Activated T-helper 9 cell treated with anti-CD3 and anti-CD28 coated beads, Interleukin-2, amount 50 U/mL, for 16 hours (primary cell): ENCODE data around the gene TOMM40.
"Not testable (repeated sequence)": the region's sequence is repeated elsewhere in the genome, so short reads cannot be mapped to it uniquely, and the experiment has no call there.

Experiments used
- DNase-seq: peaks from one replicate; pipeline ENCODE4 v3.0.0-alpha.2; 2020; ENCODE audit warnings: low read depth

Gene TOMM40

GRCh38 chr19:44891016-44891882, at the start of gene TOMM40:
TSS of gene TOMM40 (plus strand) at chr19:44891254. CDS start at chr19:44891416, 162 bp downstream.
- no peak for DNase-seq

DNA sequence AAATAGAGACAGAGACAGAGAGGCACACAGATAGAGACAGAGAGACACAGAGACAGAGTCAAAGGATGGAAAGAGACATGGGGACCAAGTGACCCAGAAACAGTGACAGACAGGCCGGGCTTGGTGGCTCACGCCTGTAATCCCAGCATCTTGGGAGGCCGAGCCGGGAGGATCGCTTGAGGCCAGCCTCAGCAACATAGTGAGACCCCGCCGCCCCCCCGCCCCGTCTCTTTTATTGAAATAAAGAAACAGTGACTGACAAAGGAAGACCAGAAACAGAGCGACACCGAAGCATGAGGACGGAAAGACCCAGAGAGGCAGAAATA, 45.8 kb upstream of the TOMM40 start:
- DNase-seq, result no peak

DNA sequence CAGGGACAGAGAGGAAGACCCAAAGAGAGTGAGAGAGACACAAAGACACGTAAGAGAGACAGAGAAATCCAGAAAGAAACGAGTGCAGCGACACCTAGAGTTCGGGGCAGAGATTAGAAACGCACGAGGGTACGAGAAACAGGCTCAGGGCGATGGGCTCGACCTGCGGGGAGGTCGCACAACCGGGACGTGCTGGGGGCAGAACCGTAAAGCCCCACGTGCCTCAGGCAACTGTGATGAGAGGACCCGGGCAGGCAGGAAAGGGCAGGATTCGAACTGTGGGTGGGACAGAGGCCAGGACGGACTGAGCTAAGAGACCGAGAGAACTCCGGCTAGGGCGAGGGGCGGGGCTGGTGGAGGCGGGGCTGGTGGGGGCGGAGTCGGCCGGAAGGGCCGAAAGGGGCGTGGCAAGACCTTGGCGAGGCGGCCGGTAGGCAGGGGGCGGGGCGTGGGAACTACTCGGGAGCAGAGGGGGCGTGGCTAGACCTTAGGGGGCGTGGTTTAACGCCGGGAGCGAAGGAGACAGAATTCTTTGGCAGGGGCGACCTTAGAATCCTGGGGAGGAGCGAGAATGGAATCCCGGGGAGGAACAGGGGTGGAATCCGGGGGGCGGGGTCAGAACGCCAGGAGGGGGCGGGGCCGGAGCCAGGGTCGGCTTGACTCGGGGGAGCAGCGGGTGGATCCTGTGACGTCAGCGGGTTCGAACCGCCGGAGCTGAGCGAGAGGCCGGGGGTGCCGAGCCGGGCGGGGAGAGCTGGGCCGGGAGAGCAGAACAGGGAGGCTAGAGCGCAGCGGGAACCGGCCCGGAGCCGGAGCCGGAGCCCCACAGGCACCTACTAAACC, 45.2 kb upstream of the TOMM40 start, which contains the start of gene NECTIN2:
Gene NECTIN2, plus strand, starts transcription at position 686 of the 843 bp plus-strand sequence. CDS start 229 bp downstream, outside the sequence.
- DNase-seq, result peak; percentile 68

GRCh38 chr19:44846455-44847143, 44.5 kb upstream of the TOMM40 start:
- DNase-seq, result no peak

- no peak for DNase-seq
Measured at GRCh38 chr19:44847144-44848035, 43.7 kb upstream of the TOMM40 start.

DNA sequence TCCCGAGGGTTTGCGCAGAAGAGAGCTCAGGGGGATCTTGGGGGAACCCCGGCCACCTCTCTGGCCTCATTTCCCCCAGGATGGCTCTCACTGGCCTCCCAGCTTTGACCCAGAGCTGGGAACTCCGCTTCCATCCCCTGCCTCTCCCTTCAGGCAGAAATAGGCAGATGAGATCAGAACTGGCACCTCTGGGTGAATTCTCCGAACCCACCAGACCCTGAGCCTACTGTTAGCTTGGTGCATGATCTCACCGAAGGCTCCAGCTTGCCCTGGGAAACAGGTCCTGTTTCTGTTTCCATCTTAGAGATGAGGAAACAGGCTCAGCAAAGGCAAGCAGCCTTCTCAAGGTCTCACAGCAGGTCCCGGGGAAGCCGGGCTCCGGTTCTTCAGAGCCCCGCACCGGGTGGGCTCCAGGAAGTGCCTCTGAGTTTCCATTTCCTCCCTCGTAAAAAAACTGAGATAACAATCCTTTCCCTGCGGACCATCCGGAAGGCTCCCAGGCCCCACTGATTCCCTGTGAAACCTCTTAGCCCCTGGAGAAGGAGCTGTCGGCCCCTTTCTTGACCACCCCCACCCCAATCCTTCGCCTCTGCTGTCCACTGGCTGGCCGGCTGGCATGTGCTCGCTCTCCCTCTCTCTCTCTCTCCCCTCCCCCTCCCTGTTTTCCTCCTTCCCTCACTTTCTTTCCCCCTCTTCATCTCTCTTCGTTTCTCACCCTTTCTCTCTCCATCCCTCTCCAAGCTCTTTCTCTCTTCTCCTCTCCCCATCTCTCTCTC, 42.8 kb upstream of the TOMM40 start:
- no peak for DNase-seq

GRCh38 chr19:44848812-44849447, 42.1 kb upstream of the TOMM40 start:
- DNase-seq, result no peak

DNA sequence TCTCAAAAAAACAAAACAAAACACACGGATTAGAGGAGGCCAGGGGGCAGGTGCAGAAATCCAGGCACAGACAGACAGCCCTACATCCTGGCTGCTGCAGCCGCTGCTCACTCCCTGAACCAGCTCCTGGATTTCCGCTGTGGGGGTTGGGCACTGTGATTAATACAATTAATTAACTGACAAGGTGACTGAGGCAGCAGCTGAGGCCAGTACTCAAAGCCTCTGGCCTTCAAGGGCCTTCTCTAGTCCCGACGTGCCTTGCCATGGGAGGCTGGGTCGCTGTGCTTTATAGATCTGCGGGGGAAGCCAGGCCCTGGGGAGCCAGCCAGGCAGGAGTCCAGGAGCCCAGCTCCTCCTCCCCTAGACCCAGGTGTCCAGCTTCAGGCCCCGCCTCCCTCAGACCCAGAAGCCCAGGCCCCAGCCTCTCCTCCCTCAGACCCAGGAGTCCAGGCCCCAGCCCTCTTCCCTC, 40.4 kb upstream of the TOMM40 start:
- DNase-seq, result no peak

GRCh38 chr19:44851427-44851826, 39.6 kb upstream of the TOMM40 start:
- no peak for DNase-seq

GRCh38 chr19:44855606-44856005, 35.4 kb upstream of the TOMM40 start:
- DNase-seq, result no peak

GRCh38 chr19:44856421-44857083, 34.5 kb upstream of the TOMM40 start:
- no peak for DNase-seq

DNA sequence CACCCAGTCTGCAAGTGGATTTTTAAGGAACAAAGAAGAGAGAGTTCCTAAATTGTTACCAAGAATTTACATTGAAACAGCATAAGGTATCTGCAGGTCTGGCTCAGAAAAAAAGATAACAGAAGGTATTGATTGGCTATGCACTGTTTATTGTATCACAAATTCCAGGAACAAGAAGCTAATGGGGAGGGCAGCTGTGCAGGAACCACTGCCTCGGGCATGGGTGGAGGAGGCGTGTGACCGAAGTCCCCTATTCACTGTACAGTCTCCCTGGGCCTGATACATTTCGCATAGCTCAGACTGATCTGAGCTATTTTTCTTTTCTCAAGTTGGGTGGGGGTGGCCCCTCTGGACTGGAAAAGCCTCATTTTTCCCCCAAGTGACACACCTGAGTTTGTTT, 33.2 kb upstream of the TOMM40 start:
- DNase-seq, result no peak

GRCh38 chr19:44861576-44861975, 29.5 kb upstream of the TOMM40 start:
- DNase-seq, result not testable (repeated sequence)

GRCh38 chr19:44863990-44864389, 27.1 kb upstream of the TOMM40 start:
- no peak for DNase-seq

DNA sequence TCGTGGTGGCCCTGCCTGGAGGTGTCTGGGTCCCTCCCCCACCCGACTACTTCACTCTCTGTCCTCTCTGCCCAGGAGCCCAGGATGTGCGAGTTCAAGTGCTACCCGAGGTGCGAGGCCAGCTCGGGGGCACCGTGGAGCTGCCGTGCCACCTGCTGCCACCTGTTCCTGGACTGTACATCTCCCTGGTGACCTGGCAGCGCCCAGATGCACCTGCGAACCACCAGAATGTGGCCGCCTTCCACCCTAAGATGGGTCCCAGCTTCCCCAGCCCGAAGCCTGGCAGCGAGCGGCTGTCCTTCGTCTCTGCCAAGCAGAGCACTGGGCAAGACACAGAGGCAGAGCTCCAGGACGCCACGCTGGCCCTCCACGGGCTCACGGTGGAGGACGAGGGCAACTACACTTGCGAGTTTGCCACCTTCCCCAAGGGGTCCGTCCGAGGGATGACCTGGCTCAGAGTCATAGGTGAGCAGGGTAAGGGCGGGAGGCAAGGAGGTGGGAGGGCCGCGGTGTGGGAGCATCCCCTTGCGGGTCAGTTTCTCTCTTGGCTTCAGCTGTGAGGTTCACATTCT, 25.8 kb upstream of the TOMM40 start:
- DNase-seq, result no peak

- DNase-seq, result no peak
Measured at GRCh38 chr19:44866664-44867063, 24.4 kb upstream of the TOMM40 start.

GRCh38 chr19:44867578-44867977, 23.5 kb upstream of the TOMM40 start:
- no peak for DNase-seq

- DNase-seq, result no peak
Measured at GRCh38 chr19:44869733-44870470, 21.2 kb upstream of the TOMM40 start.
